HK-2 (cell line): Measurements from ENCODE around the gene NT5DC1.
"Not testable (repeated sequence)": the region's sequence is repeated elsewhere in the genome, so short reads cannot be mapped to it uniquely, and the experiment has no call there.

Source experiments
- DNase-seq: peaks from one replicate; pipeline ENCODE4 v3.0.0-alpha.2; 2018; ENCODE audit not compliant: unreplicated experiment

Gene NT5DC1

GRCh38 chr6:116090251-116090650, 10.4 kb upstream of the NT5DC1 start:
- DNase-seq, result no peak

- no peak for DNase-seq
Observed at GRCh38 chr6:116094041-116094440, 6.6 kb upstream of the NT5DC1 start.

GRCh38 chr6:116096048-116096759, 4.4 kb upstream of the NT5DC1 start:
- not testable (repeated sequence) for DNase-seq

DNA sequence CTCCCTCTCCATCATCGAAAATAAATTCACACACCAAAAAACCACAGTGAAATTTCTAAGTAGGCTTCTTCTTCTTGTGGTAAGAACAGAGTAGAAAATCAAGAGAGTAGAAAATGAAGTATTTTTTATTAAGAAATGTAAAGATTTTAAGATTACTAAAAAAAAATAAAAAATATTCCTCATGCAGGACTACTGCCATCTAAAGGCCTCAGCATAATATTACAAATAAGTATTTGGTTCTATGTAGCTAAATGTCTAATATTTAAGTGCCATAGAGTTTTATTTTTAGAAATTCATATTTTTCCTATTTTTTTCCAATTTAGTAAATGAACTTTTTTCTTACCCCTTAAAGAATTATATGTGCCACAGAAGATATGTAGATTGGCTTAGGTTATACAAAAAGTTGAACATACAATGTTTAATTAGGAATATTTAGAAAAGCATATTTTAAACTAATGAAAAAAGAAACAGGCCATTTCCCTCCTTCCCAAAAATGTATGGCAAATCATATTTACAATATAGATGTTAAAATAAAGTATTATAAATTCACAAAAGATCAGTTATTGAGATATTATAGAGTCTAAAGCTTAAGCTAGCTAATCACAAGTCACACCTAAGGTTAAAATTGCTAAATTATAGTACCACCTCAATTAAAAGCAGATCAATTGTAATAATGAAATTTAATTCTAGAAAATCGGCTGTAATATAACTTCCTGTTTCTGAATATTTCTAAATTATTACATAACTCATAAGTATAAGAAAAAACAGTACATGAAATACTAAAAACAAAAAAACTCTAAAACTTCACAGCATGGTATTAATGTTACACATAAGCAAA, 3.5 kb upstream of the NT5DC1 start:
- no peak for DNase-seq

GRCh38 chr6:116099036-116099435, 1.6 kb upstream of the NT5DC1 start:
- no peak for DNase-seq

GRCh38 chr6:116101302-116101718, 657 bp downstream of the NT5DC1 start:
- DNase-seq, result no peak

- no peak for DNase-seq
Observed at GRCh38 chr6:116101790-116102189, 1.1 kb downstream of the NT5DC1 start.

DNA sequence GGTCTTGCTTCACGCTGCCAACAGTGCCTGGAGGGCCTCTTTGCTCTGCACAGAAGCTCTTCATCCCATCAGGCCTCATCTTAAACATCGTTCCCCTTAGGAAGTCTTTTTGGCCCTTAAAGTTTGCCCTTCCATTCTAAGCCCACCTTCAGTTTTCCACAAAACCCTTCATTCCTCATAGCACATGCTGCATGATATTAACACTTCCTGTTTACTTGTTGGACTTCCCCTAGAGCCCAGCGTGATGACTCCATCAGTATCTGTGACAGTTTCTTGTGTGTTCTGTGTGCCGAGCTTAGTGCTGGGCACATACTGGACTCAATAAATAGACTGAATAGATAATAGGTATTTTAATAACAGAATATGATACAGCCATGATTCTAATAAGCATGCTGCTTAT, 2.2 kb downstream of the NT5DC1 start:
- no peak for DNase-seq

GRCh38 chr6:116104636-116105035, 4.0 kb downstream of the NT5DC1 start:
- DNase-seq, result no peak

DNA sequence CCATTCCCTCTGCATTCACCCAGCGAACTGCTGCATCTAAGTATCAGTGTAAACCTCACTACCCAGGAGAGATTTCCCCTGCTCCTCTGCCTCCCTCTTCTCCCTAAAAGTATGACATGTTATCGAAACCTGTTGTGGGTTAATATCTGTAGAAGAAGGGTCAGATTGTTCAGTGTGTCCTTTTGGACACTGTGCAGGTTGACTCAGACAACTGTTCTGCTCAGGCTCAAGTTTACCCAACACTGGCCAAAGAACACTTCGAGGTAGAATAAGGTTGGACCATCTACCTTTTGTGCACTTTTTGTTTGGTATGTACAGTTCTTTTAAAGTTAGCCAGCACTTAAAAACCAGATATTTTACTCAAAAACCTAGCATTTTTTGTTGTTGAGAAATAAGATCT, 4.6 kb downstream of the NT5DC1 start:
- no peak for DNase-seq

GRCh38 chr6:116106146-116106545, 5.5 kb downstream of the NT5DC1 start:
- no peak for DNase-seq

DNA sequence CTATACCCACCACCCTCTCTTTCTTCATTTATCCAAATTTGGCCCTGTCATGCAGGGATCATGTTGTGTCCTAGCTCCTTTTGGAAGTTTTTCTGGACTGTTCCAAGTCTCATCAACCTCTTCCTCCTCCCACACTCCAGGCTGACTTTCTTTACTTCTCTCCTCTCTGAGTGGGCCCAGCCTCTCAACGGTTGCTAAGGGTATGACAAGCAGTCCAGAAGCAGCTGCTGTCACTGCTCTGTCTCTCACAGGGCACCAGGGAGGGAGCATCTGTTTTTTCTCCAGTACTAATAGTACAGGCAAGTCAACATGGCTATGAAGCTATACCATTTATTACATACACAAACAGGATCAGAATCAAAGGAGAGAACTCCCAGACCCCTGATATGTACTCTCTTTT, 8.2 kb downstream of the NT5DC1 start:
- no peak for DNase-seq

GRCh38 chr6:116111552-116112528, 11.2 kb downstream of the NT5DC1 start:
- DNase-seq, result no peak

GRCh38 chr6:116113386-116113785, 12.7 kb downstream of the NT5DC1 start:
- DNase-seq, result no peak

DNA sequence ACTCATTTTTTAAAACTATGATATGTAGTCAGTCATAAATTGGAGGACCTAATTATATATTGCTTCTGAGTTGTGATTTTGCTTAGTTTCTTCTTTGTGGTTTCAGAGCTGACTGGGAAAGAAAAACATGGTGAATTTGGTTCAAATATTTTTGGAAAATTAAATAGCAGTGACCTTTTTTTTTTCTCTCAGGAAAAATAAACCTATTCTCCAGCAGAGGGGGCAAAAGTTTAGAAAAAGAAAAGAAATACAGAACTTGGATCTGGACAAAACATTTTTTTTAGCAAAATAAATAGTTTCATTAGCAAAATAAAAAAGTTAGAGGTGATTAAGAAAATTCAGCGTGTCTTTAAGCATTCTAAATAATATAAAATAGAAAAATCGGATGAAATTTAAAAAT, 15.1 kb downstream of the NT5DC1 start:
- no peak for DNase-seq

DNA sequence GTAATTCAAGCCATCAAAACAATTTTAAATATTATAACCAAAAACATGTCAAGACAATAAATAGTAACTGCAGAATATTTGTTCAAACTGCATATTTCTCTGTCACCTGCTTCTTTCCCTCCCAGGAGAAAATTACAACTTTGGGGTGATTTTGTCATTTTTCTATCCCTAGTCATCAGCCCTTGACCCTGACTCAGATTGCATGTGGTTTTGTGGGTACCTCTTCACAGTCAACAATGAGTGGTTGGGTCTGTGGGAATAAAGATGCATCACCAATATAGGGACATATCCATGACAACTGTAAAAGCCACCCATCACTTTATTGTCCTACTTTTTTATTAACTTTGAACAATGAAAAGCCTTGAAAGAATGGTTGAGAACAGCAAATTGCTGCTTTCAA, 18.0 kb downstream of the NT5DC1 start:
- peak; percentile 27 for DNase-seq

- no peak for DNase-seq
Observed at GRCh38 chr6:116120430-116120829, 19.8 kb downstream of the NT5DC1 start.

DNA sequence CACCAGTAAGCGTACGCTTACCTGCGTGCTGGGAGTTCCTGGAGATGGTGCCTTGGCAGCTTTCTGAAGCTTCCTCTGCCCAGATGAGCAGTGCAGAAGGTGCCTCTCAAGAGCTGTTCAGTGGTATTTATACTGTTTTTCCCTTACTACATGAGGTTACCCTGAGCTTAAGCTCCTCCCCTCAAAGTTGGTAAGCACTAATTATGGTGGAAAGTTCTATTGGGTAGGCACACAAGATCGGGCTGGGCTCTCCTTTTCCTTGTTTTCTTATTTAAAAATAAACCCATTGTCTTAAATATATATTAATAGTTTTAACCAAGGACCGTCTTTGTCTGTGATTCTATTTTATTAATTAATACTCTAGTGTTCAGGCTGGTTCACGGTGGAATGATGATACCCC, 25.4 kb downstream of the NT5DC1 start, which contains the start of gene COL10A1:
Gene COL10A1, minus strand, starts transcription at position 101 of the 400 bp plus-strand sequence. CDS start 640 bp downstream, outside the sequence.
- DNase-seq, result no peak

DNA sequence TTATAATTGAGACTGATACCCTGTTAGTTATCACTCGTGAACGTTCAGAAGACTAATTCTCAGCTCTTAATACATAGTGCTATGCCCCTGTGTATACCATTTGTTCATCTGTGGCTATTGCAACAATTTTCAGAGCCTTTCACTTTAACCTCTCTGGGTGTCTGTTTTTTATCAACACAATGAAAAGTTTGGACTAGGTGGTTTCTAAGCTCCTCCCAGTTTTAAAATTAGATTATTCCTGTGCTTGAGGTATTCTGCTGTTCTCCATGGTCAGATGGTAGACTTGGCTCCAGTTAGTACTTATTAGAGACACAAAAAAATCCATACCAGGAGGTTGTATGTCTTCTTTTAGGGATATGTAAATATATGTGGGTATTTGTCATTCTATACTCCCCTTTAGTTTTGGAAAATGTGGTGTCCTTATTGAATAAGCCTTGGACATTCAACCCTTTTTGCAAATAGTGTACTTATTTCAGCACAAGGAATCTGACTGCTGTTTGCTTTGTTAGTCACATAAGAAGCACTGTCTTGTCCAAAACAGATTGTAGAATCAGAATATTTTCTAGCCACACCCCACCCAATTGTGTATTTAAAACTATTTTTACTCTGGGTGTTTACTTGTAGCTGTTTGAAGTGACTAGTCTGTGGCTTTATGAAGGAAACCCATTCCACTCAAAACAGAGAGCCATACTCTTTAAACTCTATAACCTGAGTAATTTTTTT, 27.3 kb downstream of the NT5DC1 start:
- no peak for DNase-seq

GRCh38 chr6:116133453-116133852, 32.8 kb downstream of the NT5DC1 start:
- DNase-seq, result no peak

DNA sequence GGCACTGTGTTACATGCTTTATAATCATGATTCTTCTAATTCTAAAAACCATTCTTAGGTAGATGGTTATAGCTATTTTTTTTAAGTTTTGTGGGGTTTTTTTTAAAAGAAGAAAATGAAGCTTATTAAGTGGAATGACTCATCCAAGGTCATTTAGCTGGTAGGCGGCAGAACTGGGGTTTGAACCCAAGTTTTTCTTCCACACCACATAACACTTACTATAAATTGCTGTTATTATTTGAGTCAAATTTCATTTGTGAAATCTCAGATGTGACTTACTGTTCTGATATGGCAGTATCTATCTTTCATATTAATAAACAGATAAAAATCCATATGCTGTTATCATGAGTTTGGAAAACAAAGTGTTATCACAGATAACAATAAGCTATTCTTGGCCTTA, 35.7 kb downstream of the NT5DC1 start:
- no peak for DNase-seq
